WERI-Rb-1 (cell line): ENCODE results near the gene LRBA.
A peak's percentile ranks its signal among the peaks of the same experiment; 100 is the strongest.

Experiments
- DNase-seq: peaks from one replicate; pipeline ENCODE4 v3.0.0-alpha.2; 2020
- H3K27ac ChIP-seq: fragments of 250-450 bp; sonication (Bioruptor Pico); 2 replicates; pipeline ENCODE4 v1.5.1; 2020; ENCODE audit warnings: mild to moderate bottlenecking, moderate library complexity
- H3K27me3 ChIP-seq: fragments of 250-450 bp; sonication (Bioruptor Pico); 2 replicates; pipeline ENCODE4 v1.5.1; 2021; ENCODE audit warnings: mild to moderate bottlenecking, low read depth, moderate library complexity; ENCODE audit not compliant: insufficient read depth, severe bottlenecking
- H3K36me3 ChIP-seq: fragments of 250-450 bp; sonication (Bioruptor Pico); 2 replicates; pipeline ENCODE4 v1.5.1; 2020; ENCODE audit warnings: mild to moderate bottlenecking, moderate library complexity
- H3K4me3 ChIP-seq: 2 replicates; pipeline ENCODE4 v1.5.1; 2011; ENCODE audit warnings: low read depth, mild to moderate bottlenecking, control low read depth, low read length
- H3K9me3 ChIP-seq: fragments of 250-450 bp; sonication (Bioruptor Pico); 2 replicates; pipeline ENCODE4 v1.5.1; 2021; ENCODE audit warnings: mild to moderate bottlenecking, moderate library complexity; ENCODE audit not compliant: severe bottlenecking
- CTCF ChIP-seq: IDR thresholded peaks from 2 replicates; pipeline ENCODE4 v1.5.1; 2011; ENCODE audit warnings: low read depth, mild to moderate bottlenecking, control low read depth, inconsistent platforms, low read length

LRBA gene

GRCh38 chr4:151013491-151013890, 1.6 kb downstream of the LRBA start:
- no peak for DNase-seq

GRCh38 chr4:151012820-151013219, 2.3 kb downstream of the LRBA start:
- Histone ChIP-seq H3K36me3 (peaks cover 32% of the 10 kb centered on the region), H3K27me3 (no peaks in the 10 kb centered on the region), H3K4me3 (no peak overlapping the region), H3K9me3 (no peaks in the 10 kb centered on the region), H3K27ac (no peak overlapping the region)
- no peak for DNase-seq
- TF ChIP-seq CTCF = no peak

More at GRCh38 chr4:151013491-151013890, 1.6 kb downstream of the LRBA start:
- Histone ChIP-seq H3K27ac (no peak overlapping the region), H3K9me3 (no peaks in the 10 kb centered on the region), H3K36me3 (peaks cover 28% of the 10 kb centered on the region), H3K27me3 (no peaks in the 10 kb centered on the region), H3K4me3 (peak overlapping the region; percentile 92)
- no peak for TF ChIP-seq CTCF

- TF ChIP-seq CTCF = no peak
- Histone ChIP-seq H3K27me3 (no peaks in the 10 kb centered on the region), H3K4me3 (no peak overlapping the region), H3K27ac (no peak overlapping the region), H3K36me3 (peaks cover 32% of the 10 kb centered on the region), H3K9me3 (no peaks in the 10 kb centered on the region)
- no peak for DNase-seq
Observed at GRCh38 chr4:151012376-151012775, 2.7 kb downstream of the LRBA start.

- peaks cover 16% of the 10 kb centered on the region for H3K36me3 ChIP-seq
- H3K27me3 ChIP-seq = no peaks in the 10 kb centered on the region
- H3K4me3 ChIP-seq = no peak overlapping the region
- no peak for DNase-seq
- H3K27ac ChIP-seq = no peak overlapping the region
- H3K9me3 ChIP-seq = peaks cover 2% of the 10 kb centered on the region
- TF ChIP-seq CTCF = no peak
Observed at GRCh38 chr4:151004222-151004621, 10.9 kb downstream of the LRBA start.

GRCh38 chr4:151000747-151001429, 14.2 kb downstream of the LRBA start:
- no peak overlapping the region for H3K4me3 ChIP-seq
- peaks cover 2% of the 10 kb centered on the region for H3K9me3 ChIP-seq
- DNase-seq = no peak
- peaks cover 7% of the 10 kb centered on the region for H3K36me3 ChIP-seq
- no peaks in the 10 kb centered on the region for H3K27me3 ChIP-seq
- H3K27ac ChIP-seq = no peak overlapping the region
- no peak for TF ChIP-seq CTCF

GRCh38 chr4:150999086-150999485, 16.0 kb downstream of the LRBA start:
- Histone ChIP-seq H3K27me3 (no peaks in the 10 kb centered on the region), H3K4me3 (no peak overlapping the region), H3K36me3 (peaks cover 4% of the 10 kb centered on the region), H3K27ac (no peak overlapping the region), H3K9me3 (peaks cover 2% of the 10 kb centered on the region)
- DNase-seq = no peak
- TF ChIP-seq CTCF = no peak
